ENCODE data around the gene APH1A.
A peak's percentile ranks its signal among the peaks of the same experiment; 100 is the strongest.
"Not testable (repeated sequence)": the region's sequence is repeated elsewhere in the genome, so short reads cannot be mapped to it uniquely, and the experiment has no call there.

APH1A gene

GRCh38 chr1:150233359-150234308, 35.2 kb downstream of the APH1A start:
- peak; percentile 21 for DNase-seq (ENCODE audit: low spot score)

- not testable (repeated sequence) for DNase-seq (ENCODE audit: low spot score)
These were observed 35.9 kb downstream of the APH1A start for GRCh38 chr1:150232921-150233320.

- not testable (repeated sequence) for DNase-seq (ENCODE audit: low spot score)
These were observed 40.6 kb downstream of the APH1A start for GRCh38 chr1:150228246-150228645.

GRCh38 chr1:150227228-150227627, 41.6 kb downstream of the APH1A start:
- no peak for DNase-seq (ENCODE audit: low spot score)

- DNase-seq (ENCODE audit: low spot score) = no peak
These were observed 42.3 kb downstream of the APH1A start for GRCh38 chr1:150226486-150226885.

GRCh38 chr1:150225546-150225945, 43.3 kb downstream of the APH1A start:
- no peak for DNase-seq (ENCODE audit: low spot score)

- DNase-seq (ENCODE audit: low spot score) = no peak
These were observed 43.8 kb downstream of the APH1A start for GRCh38 chr1:150224983-150225382.

GRCh38 chr1:150221552-150221951, 47.3 kb downstream of the APH1A start:
- peak; percentile 44 for DNase-seq (ENCODE audit: low spot score)

- not testable (repeated sequence) for DNase-seq (ENCODE audit: low spot score)
These were observed 53.0 kb downstream of the APH1A start for GRCh38 chr1:150215855-150216254.

Data from hepatic stellate cell (primary cell).